Stimulated activated CD4-positive, alpha-beta T cell treated with anti-CD3 and anti-CD28 coated beads, TNF-alpha, amount 100 ng/mL, for 4 hours (primary cell): ENCODE data around the gene DENND4C.
"Not testable (repeated sequence)": the region's sequence is repeated elsewhere in the genome, so short reads cannot be mapped to it uniquely, and the experiment has no call there.

Source experiments
- DNase-seq, 3 experiments: peaks; one replicate each; pipeline ENCODE4 v3.0.0-alpha.2; 2020; ENCODE audit warnings: low read depth in 3 of 3

The DENND4C gene

GRCh38 chr9:19410195-19410503 lies 179.7 kb downstream of the DENND4C start:
- no peak for DNase-seq

DNA sequence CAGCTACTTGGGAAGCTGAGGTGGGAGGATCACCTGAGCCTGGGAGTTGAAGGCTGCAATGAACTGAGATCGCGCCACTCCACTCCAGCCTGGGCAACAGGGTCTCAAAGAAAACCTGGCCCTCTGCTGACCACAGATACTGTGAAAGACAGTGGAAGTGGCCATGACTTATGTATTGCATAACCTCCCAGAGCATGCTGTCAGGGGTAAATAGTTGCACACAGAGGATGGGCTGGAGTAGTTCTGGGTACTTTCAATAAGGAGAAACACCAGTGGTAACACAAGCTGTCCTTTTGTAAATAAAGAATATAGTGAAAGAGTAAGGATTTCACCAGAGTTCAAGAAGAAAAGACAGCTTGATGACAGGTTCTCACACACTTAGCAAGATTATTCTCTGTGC lies 180.1 kb downstream of the DENND4C start:
- no peak for DNase-seq

DNA sequence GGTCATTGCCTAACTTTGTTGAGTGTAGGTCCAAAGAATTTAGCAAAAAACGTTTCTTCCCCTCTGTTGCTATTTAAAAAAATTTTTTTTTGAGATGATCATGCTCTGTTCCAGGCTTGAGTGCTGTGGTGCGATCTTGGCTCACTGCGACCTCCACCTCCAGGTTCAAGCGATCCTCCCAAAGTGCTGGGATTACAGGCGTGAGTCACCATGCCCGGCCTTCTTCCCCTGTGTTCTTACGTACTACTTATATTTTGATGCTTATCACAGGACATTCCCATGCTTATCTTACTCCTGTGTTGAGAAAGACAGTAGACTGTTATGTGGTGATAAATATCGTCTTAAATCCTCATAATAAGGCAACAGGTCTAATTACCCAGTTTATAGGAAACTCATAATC lies 180.8 kb downstream of the DENND4C start:
- no peak for DNase-seq

GRCh38 chr9:19413456-19413855 lies 183.0 kb downstream of the DENND4C start:
- DNase-seq, result not testable (repeated sequence)

GRCh38 chr9:19416143-19416542 lies 185.7 kb downstream of the DENND4C start:
- DNase-seq, result no peak

DNA sequence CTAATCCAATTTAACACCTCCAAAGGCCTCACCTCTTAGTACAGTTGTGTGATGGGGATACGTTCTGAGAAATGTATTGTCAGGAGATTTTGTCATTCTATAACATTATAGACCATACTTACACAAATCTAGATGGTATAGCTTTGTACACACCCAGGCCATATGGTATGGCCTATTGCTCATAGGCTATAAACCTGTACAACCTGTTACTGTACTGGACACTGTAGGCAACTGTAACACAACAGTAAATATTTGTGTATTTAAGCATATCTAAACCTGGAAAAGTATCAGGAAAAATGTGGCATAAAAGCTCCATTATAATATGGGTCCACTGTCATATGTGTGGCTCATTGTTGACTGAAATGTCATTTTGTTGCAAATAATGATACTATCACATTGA lies 190.4 kb downstream of the DENND4C start:
- DNase-seq, result no peak
